Osteocyte (in vitro differentiated cells): ENCODE measurements around the gene TAF5L. TPM values are rescaled to one million over a fixed set of nuclear protein-coding genes. Genes with fewer than 3 reads are reported as not detected.

Experiments
- DNase-seq: peaks from one replicate; pipeline ENCODE4 v3.0.0; 2021; ENCODE audit warnings: mixed read lengths; ENCODE audit not compliant: unreplicated experiment; ENCODE audit errors: extremely low spot score
- H3K27ac Mint-ChIP-seq: one replicate; pipeline ENCODE4 v1.8.0; 2021; ENCODE audit warnings: mild to moderate bottlenecking, mixed read lengths; ENCODE audit not compliant: unreplicated experiment
- H3K27me3 Mint-ChIP-seq: one replicate; pipeline ENCODE4 v1.8.0; 2021; ENCODE audit warnings: mixed read lengths; ENCODE audit not compliant: unreplicated experiment
- H3K36me3 Mint-ChIP-seq: one replicate; pipeline ENCODE4 v1.8.0; 2021; ENCODE audit warnings: mixed read lengths; ENCODE audit not compliant: unreplicated experiment
- H3K4me1 Mint-ChIP-seq: one replicate; pipeline ENCODE4 v1.8.0; 2021; ENCODE audit warnings: mixed read lengths; ENCODE audit not compliant: unreplicated experiment
- H3K4me3 Mint-ChIP-seq: one replicate; pipeline ENCODE4 v1.8.0; 2021; ENCODE audit warnings: mild to moderate bottlenecking, moderate library complexity, mixed read lengths; ENCODE audit not compliant: unreplicated experiment
- H3K9me3 Mint-ChIP-seq: one replicate; pipeline ENCODE4 v1.8.0; 2021; ENCODE audit warnings: mixed read lengths; ENCODE audit not compliant: unreplicated experiment
- total RNA-seq: library from RNA; stranded (reverse); gene quantifications from 2 replicates; pipeline ENCODE4 v1.2.1, GENCODE V29; 2021
- TF ChIP-seq, protein P1 (sequence below): fragments of 200-600 bp; sonication (generic); IDR thresholded peaks from 2 replicates; pipeline ENCODE4 v1.5.0; 2021; ENCODE audit warnings: antibody characterized with exemption, mild to moderate bottlenecking, moderate library complexity

The TAF5L gene
- total RNA-seq, 1 donor from 2014 or later = 18.3 TPM

- no peak for DNase-seq
Observed at GRCh38 chr1:229669333-229669732, 43.4 kb upstream of the TAF5L start.

GRCh38 chr1:229666585-229666984 lies 40.7 kb upstream of the TAF5L start:
- H3K4me3 Mint-ChIP-seq = no peak overlapping the region
- no peak for DNase-seq
- peaks cover 2% of the 10 kb centered on the region for H3K36me3 Mint-ChIP-seq
- TF ChIP-seq, protein P1, sequence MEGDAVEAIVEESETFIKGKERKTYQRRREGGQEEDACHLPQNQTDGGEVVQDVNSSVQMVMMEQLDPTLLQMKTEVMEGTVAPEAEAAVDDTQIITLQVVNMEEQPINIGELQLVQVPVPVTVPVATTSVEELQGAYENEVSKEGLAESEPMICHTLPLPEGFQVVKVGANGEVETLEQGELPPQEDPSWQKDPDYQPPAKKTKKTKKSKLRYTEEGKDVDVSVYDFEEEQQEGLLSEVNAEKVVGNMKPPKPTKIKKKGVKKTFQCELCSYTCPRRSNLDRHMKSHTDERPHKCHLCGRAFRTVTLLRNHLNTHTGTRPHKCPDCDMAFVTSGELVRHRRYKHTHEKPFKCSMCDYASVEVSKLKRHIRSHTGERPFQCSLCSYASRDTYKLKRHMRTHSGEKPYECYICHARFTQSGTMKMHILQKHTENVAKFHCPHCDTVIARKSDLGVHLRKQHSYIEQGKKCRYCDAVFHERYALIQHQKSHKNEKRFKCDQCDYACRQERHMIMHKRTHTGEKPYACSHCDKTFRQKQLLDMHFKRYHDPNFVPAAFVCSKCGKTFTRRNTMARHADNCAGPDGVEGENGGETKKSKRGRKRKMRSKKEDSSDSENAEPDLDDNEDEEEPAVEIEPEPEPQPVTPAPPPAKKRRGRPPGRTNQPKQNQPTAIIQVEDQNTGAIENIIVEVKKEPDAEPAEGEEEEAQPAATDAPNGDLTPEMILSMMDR = no peak
- H3K27ac Mint-ChIP-seq = no peak overlapping the region
- no peaks in the 10 kb centered on the region for H3K9me3 Mint-ChIP-seq
- H3K27me3 Mint-ChIP-seq = no peaks in the 10 kb centered on the region
- H3K4me1 Mint-ChIP-seq = peaks cover 9% of the 10 kb centered on the region

More at GRCh38 chr1:229669333-229669732, 43.4 kb upstream of the TAF5L start:
- TF ChIP-seq, protein P1 = no peak
- peaks cover 2% of the 10 kb centered on the region for H3K36me3 Mint-ChIP-seq
- H3K4me1 Mint-ChIP-seq = peaks cover 7% of the 10 kb centered on the region
- H3K27ac Mint-ChIP-seq = no peak overlapping the region
- H3K9me3 Mint-ChIP-seq = no peaks in the 10 kb centered on the region
- H3K4me3 Mint-ChIP-seq = no peak overlapping the region
- H3K27me3 Mint-ChIP-seq = no peaks in the 10 kb centered on the region

DNA sequence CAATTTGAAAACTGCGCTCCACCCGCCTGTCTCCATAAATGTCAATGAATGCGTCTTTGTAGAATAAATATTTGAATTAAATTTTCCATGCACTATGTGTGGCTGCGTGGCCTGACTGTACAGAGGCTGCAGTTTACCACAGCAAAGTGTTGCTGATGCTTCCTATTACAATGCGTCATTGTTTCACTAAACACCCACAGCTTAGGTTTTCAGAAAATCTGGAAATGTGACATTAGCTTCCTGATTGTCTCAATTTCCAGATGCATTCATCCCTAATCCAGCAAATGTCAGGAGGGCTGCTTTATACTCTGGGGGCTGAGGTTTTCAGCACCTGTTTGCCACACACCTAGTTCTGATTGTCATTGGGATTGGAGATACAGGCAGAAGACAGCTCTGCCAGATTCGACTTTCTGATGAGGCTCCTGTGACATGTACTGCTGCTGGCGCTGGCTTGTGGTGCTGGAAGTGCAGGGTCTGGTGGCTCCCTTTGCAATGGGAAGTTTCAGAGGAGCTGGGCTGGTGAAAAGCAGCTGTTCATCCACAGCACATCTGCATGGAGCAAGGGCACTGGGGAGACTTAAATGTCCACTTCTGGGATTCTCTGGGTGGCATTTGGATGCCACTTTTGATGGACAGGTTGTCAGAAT lies 40.1 kb upstream of the TAF5L start:
- Mint-ChIP-seq H3K9me3 (no peaks in the 10 kb centered on the region), H3K4me1 (peaks cover 14% of the 10 kb centered on the region), H3K27ac (no peak overlapping the region), H3K36me3 (peaks cover 7% of the 10 kb centered on the region), H3K4me3 (no peak overlapping the region), H3K27me3 (no peaks in the 10 kb centered on the region)
- DNase-seq = no peak
- TF ChIP-seq, protein P1 = no peak

GRCh38 chr1:229664133-229664689 lies 38.3 kb upstream of the TAF5L start:
- no peak for DNase-seq
- H3K27me3 Mint-ChIP-seq = no peaks in the 10 kb centered on the region
- no peak overlapping the region for H3K27ac Mint-ChIP-seq
- TF ChIP-seq, protein P1 = no peak
- H3K36me3 Mint-ChIP-seq = peaks cover 13% of the 10 kb centered on the region
- no peaks in the 10 kb centered on the region for H3K9me3 Mint-ChIP-seq
- H3K4me3 Mint-ChIP-seq = no peak overlapping the region
- peaks cover 13% of the 10 kb centered on the region for H3K4me1 Mint-ChIP-seq

- Mint-ChIP-seq H3K27ac (no peak overlapping the region), H3K9me3 (no peaks in the 10 kb centered on the region), H3K4me1 (peaks cover 10% of the 10 kb centered on the region), H3K36me3 (peaks cover 18% of the 10 kb centered on the region), H3K4me3 (no peak overlapping the region), H3K27me3 (no peaks in the 10 kb centered on the region)
- TF ChIP-seq, protein P1 = no peak
- no peak for DNase-seq
Observed at GRCh38 chr1:229661897-229662296, 36.0 kb upstream of the TAF5L start.
